H1 (cell line): ENCODE results near the gene RMRP. TPM values are rescaled to one million over a fixed set of nuclear protein-coding genes. Genes with fewer than 3 reads are reported as not detected.

Experiments
- BRCA1 ChIP-seq: IDR thresholded peaks from 2 replicates; pipeline ENCODE4 v1.6.1; 2012; ENCODE audit warnings: low read depth, low read length, improper control_type of control experiment
- CHD2 ChIP-seq: IDR thresholded peaks from 2 replicates; pipeline ENCODE4 v1.6.1; 2012; ENCODE audit warnings: low read length, improper control_type of control experiment
- EGR1 ChIP-seq: IDR thresholded peaks from 2 replicates; pipeline ENCODE4 v1.6.1; 2011; ENCODE audit warnings: low read depth, low read length, borderline replicate concordance
- GABPA ChIP-seq: IDR thresholded peaks from 2 replicates; pipeline ENCODE4 v1.6.1; 2011; ENCODE audit warnings: mild to moderate bottlenecking, low read length, moderate library complexity, borderline replicate concordance; ENCODE audit not compliant: insufficient read depth
- MAFK ChIP-seq: IDR thresholded peaks from 2 replicates; pipeline ENCODE4 v1.6.1; 2012; ENCODE audit warnings: low read depth, mild to moderate bottlenecking, improper control_type of control experiment, low read length
- MAX ChIP-seq: IDR thresholded peaks from 2 replicates; pipeline ENCODE4 v1.6.1; 2012; ENCODE audit warnings: inconsistent platforms
- RFX5 ChIP-seq: IDR thresholded peaks from 2 replicates; pipeline ENCODE4 v1.6.1; 2011; ENCODE audit warnings: low read depth, low read length, improper control_type of control experiment, borderline replicate concordance
- RXRA ChIP-seq: IDR thresholded peaks from 2 replicates; pipeline ENCODE4 v1.6.1; 2011; ENCODE audit warnings: low read depth, mild to moderate bottlenecking, low read length, moderate library complexity; ENCODE audit not compliant: insufficient read depth
- SP4 ChIP-seq: IDR thresholded peaks from 2 replicates; pipeline ENCODE4 v1.6.1; 2012; ENCODE audit warnings: low read length, inconsistent platforms
- SRF ChIP-seq: IDR thresholded peaks from 2 replicates; pipeline ENCODE4 v1.6.1; 2011; ENCODE audit warnings: mild to moderate bottlenecking, low read depth, low read length, moderate library complexity
- SUZ12 ChIP-seq: fragments of 200-600 bp; sonication (generic); IDR thresholded peaks from 2 replicates; pipeline ENCODE4 v1.6.1; 2012; ENCODE audit warnings: mild to moderate bottlenecking, inconsistent platforms, low read length, moderate library complexity, mixed read lengths
- YY1 ChIP-seq: IDR thresholded peaks from 2 replicates; pipeline ENCODE4 v1.6.1; 2011; ENCODE audit warnings: low read depth, mild to moderate bottlenecking, low read length
- polyA plus RNA-seq, 7 experiments: library from polyadenylated mRNA; depleted of rRNA in 3 of 7; stranded (reverse) in 5 of 7; unstranded in 2 of 7; fragments of >200 nt in 5 of 7; fragments of 200-250 nt in 2 of 7; gene quantifications; 1 replicate in 5 of 7; 2 replicates in 1 of 7; 4 replicates in 1 of 7; pipeline versions ENCODE4 v1.2.1 to v1.2.3, GENCODE V29; 2011 to 2013; ENCODE audit warnings: missing spikeins in 2 of 7, mixed read lengths in 2 of 7
- total RNA-seq: library from RNA; stranded (reverse); fragmentation: NEBNext Ultra II Directional; extraction: Animal tissue kit (Norgen Biotek cat#: 25700); gene quantifications from 2 replicates; pipeline ENCODE4 v1.2.1, GENCODE V29; 2021
- TF ChIP-seq, protein P1 (sequence below): fragments of 300-600 bp; sonication (generic); IDR thresholded peaks from 2 replicates; pipeline ENCODE4 v1.7.1; 2012; ENCODE audit warnings: low read length, moderate library complexity, mild to moderate bottlenecking, inconsistent platforms; ENCODE audit not compliant: insufficient replicate concordance

RMRP gene
- total and polyA plus RNA-seq, 2 of the 8 experiments (the other 6 are each of a cell fraction or from before 2014, with no cell fraction given), result 169 to 14,987 TPM

DNA sequence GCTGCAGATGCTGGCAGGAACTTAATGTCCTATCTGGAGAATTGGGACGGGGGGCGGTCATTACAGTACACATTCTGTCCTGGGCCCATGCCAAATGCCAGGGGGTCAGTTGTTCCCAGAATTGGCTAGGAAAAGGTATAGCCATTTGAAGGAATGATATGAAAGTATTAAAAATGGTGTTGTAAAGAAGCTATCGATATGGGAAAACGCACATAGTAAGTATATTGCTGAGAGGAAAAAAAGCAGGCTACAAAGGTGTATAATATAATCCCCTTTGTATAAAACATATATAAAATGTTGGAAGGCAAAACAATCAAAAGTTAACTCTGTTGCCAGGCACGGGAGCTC is 7.6 kb upstream of the RMRP start (continued):
- TF ChIP-seq, protein P1, sequence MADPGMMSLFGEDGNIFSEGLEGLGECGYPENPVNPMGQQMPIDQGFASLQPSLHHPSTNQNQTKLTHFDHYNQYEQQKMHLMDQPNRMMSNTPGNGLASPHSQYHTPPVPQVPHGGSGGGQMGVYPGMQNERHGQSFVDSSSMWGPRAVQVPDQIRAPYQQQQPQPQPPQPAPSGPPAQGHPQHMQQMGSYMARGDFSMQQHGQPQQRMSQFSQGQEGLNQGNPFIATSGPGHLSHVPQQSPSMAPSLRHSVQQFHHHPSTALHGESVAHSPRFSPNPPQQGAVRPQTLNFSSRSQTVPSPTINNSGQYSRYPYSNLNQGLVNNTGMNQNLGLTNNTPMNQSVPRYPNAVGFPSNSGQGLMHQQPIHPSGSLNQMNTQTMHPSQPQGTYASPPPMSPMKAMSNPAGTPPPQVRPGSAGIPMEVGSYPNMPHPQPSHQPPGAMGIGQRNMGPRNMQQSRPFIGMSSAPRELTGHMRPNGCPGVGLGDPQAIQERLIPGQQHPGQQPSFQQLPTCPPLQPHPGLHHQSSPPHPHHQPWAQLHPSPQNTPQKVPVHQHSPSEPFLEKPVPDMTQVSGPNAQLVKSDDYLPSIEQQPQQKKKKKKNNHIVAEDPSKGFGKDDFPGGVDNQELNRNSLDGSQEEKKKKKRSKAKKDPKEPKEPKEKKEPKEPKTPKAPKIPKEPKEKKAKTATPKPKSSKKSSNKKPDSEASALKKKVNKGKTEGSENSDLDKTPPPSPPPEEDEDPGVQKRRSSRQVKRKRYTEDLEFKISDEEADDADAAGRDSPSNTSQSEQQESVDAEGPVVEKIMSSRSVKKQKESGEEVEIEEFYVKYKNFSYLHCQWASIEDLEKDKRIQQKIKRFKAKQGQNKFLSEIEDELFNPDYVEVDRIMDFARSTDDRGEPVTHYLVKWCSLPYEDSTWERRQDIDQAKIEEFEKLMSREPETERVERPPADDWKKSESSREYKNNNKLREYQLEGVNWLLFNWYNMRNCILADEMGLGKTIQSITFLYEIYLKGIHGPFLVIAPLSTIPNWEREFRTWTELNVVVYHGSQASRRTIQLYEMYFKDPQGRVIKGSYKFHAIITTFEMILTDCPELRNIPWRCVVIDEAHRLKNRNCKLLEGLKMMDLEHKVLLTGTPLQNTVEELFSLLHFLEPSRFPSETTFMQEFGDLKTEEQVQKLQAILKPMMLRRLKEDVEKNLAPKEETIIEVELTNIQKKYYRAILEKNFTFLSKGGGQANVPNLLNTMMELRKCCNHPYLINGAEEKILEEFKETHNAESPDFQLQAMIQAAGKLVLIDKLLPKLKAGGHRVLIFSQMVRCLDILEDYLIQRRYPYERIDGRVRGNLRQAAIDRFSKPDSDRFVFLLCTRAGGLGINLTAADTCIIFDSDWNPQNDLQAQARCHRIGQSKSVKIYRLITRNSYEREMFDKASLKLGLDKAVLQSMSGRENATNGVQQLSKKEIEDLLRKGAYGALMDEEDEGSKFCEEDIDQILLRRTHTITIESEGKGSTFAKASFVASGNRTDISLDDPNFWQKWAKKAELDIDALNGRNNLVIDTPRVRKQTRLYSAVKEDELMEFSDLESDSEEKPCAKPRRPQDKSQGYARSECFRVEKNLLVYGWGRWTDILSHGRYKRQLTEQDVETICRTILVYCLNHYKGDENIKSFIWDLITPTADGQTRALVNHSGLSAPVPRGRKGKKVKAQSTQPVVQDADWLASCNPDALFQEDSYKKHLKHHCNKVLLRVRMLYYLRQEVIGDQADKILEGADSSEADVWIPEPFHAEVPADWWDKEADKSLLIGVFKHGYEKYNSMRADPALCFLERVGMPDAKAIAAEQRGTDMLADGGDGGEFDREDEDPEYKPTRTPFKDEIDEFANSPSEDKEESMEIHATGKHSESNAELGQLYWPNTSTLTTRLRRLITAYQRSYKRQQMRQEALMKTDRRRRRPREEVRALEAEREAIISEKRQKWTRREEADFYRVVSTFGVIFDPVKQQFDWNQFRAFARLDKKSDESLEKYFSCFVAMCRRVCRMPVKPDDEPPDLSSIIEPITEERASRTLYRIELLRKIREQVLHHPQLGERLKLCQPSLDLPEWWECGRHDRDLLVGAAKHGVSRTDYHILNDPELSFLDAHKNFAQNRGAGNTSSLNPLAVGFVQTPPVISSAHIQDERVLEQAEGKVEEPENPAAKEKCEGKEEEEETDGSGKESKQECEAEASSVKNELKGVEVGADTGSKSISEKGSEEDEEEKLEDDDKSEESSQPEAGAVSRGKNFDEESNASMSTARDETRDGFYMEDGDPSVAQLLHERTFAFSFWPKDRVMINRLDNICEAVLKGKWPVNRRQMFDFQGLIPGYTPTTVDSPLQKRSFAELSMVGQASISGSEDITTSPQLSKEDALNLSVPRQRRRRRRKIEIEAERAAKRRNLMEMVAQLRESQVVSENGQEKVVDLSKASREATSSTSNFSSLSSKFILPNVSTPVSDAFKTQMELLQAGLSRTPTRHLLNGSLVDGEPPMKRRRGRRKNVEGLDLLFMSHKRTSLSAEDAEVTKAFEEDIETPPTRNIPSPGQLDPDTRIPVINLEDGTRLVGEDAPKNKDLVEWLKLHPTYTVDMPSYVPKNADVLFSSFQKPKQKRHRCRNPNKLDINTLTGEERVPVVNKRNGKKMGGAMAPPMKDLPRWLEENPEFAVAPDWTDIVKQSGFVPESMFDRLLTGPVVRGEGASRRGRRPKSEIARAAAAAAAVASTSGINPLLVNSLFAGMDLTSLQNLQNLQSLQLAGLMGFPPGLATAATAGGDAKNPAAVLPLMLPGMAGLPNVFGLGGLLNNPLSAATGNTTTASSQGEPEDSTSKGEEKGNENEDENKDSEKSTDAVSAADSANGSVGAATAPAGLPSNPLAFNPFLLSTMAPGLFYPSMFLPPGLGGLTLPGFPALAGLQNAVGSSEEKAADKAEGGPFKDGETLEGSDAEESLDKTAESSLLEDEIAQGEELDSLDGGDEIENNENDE, result no peak
- TF ChIP-seq YY1 (no peak), SRF (no peak), CHD2 (no peak), SUZ12 (no peak), BRCA1 (no peak), MAX (no peak), EGR1 (no peak), SP4 (no peak), RFX5 (no peak), GABPA (no peak), MAFK (no peak), RXRA (no peak)
